HT-29 (cell line): ENCODE results near the gene CD180. TPM values are rescaled to one million over a fixed set of nuclear protein-coding genes. Genes with fewer than 3 reads are reported as not detected.

Experiments
- DNase-seq: peaks from one replicate; pipeline ENCODE4 v3.0.0-alpha.2; 2015; ENCODE audit warnings: low spot score
- total RNA-seq: library from RNA; depleted of rRNA; stranded (reverse); fragments of >200 nt; shearing (Covaris generic); gene quantifications from 2 replicates; pipeline ENCODE4 v1.2.3, GENCODE V29; 2014; rRNA removed

The CD180 gene
- not detected in 2 replicates for total RNA-seq

GRCh38 chr5:67196537-67197059, at the start of gene CD180:
Gene CD180 (minus strand): TSS chr5:67196799. CDS start chr5:67196641, 158 bp downstream.
- DNase-seq = no peak

DNA sequence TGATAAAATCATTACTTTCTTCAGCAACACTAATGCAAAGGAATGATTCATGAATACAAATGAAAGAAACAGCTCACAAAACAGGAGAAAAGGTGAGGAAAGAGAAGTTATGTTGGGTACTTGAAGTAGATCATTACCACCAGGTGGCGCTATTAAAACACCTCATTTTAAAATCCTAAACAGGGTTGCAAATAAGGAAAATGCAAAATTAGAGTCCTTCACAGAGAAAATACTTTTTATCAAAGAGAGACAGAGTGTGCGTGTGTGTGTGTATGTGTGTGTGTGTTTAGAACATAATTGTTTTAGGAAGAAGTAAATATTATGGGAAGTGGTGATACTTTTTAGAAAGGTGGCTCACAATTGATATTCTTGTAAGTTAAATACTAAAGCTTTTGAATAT, 49.5 kb upstream of the CD180 start:
- peak; percentile 82 for DNase-seq

- DNase-seq = no peak
These were observed 48.8 kb upstream of the CD180 start for GRCh38 chr5:67245259-67245846.

DNA sequence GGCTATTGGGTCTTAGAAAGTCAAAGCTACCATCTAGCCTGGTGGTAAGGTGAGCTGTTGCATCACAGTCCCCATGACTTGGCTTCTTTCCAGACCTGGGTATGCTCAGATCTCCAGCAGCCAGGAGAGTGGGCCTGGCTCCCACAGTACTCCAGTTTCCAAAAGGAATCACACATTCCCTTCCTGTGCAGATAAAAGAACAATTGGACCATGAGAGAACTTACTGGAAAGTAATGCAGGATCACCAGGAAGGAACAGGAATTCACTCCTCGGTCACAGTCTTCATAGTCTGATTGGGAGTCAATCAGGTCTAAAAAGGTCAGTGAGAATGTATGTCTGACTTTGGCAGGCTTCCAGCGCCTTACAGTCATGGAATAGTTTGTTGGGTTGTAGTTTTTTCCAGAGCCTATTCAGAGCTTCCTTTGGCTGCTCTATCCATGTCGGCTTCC, 47.8 kb upstream of the CD180 start:
- peak; percentile 48 for DNase-seq

DNA sequence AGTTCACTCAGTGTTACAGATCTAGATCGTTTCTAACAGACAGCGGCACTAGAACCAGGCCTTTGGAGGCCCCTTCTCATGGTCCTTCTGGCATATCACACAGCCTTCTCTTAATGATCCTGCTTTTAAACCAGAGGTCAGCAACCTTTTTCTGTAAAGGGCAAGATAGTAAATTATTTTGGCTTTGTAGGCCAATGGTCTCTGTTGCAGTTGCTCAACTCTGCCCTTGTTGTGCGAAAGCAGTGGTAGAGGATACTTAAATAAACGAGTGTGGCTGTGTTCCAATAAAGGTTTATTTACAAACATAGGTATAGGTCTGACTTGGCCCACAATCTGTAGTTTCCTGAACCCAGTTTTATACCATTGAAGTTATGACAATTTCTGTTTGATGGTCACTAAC, 47.3 kb upstream of the CD180 start:
- DNase-seq = no peak

DNA sequence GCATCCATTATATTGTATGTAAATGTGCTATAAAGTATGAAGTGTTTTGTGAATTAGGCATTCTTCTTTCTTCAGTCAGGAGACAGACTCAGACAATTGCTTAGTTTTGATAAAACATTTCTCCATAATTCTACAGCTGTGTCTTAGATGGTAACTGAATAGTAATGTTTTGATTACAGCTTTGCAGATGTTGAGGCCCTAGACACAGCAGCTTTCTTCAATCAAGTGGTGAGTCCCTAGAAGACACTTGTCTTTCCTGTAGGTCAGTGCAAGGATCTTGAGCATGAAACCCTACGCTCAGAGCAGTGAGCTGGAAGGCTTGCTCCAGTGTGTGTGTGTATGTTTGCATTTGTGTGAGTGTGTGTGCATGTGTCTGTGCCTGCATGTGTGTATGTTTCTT, 46.8 kb upstream of the CD180 start:
- DNase-seq = no peak

DNA sequence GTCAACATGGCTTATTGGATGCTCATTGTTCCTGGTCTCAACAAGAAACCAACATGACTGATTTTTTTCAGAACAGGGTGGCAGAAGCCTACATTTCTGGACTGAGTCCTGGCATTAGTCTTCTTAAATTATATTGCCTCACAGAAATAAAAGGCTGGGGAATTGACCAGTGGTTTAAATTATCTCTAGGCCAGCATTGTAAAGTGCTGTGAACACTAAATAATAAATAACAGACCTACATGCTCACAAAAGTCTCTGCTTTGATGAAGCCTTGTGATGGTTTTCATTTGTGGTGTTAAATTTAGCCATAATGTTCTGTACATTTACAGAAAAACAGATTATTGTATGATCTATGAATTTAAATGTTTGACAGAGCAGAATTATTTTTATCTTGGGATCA, 44.7 kb upstream of the CD180 start:
- no peak for DNase-seq

- no peak for DNase-seq
These were observed 44.2 kb upstream of the CD180 start for GRCh38 chr5:67240846-67241245.

DNA sequence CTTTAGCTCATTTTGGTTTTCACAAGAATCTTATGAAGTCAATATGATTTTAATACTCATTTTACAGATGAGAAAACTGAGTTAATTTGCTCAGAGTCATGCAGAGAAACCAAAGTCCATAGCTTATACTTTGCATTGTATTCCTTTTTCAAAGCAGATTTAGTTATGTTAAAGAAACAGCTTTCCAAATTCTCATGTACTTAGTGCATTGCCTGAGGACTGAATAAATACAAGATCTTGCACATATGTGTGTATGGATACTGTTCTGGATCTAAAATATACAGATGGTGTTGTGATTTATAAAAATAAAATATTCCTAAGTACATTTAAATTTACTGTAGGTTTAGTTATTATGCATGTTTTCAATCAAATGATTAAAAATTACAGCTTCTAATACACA, 43.5 kb upstream of the CD180 start:
- DNase-seq = no peak

GRCh38 chr5:67238191-67238590, 41.6 kb upstream of the CD180 start:
- DNase-seq = peak; percentile 24

GRCh38 chr5:67235399-67236110, 39.0 kb upstream of the CD180 start:
- peak; percentile 29 for DNase-seq

DNA sequence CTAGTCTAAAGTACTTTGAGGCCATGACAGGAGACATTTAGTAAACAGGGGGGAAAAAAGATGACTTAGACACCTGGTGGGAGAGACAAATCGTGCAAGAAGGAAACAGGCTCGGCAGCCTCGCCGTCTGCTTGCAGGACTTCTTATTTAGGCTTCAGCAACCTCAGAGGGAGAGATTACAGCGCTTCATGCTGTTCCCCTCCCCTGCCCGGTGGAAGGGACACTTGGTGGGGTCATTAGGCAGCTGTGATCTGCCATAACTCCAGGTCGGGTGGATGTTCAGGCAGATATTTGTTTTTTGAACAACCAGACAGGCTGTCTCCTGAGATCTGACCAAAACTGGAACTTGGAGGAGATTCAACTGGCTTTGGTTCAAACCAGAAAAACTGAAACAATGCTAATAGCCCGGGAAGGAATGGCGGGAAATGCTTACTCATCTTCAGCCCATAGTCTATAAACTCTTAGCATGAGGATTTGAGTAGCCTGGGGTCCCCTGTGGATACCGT, 38.1 kb upstream of the CD180 start:
- peak; percentile 31 for DNase-seq

- peak; percentile 27 for DNase-seq
These were observed 36.5 kb upstream of the CD180 start for GRCh38 chr5:67233075-67233474.

- no peak for DNase-seq
These were observed 26.6 kb upstream of the CD180 start for GRCh38 chr5:67223211-67223610.

DNA sequence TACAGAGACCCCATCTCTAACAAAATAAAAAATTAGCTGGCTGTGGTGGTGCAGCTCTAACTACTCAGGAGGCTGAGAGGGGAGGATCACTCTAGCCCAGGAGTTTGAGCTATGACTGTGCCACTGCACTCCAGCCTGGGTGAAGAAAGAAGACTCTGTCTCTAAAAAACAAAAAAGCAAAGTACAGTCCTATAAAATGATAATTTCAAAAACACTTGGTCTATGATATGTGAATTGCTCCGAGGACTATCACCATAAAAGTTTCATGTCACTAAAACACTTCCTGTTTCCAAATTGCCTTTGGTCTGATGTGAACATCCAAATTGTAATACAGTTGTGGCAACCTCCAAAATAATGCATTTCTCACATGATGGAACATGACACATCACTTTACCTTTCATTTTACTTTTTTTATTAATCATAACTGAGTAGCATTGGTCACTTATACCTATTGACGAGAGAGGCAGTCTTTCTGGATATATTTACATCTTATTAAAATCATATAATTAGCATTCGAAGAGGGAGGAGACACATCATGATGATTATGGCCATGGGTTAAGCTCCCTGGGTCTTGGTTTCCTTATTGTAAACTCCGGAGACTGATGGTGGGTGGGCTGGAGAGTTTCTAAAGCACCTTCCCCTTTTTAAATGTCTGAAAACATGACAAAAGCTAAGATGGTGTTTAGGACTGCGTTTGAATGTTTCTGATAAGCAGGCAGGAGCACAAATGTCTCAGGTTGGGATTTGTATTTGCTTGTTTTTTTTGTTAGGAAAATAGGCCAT, 25.8 kb upstream of the CD180 start:
- DNase-seq = no peak

DNA sequence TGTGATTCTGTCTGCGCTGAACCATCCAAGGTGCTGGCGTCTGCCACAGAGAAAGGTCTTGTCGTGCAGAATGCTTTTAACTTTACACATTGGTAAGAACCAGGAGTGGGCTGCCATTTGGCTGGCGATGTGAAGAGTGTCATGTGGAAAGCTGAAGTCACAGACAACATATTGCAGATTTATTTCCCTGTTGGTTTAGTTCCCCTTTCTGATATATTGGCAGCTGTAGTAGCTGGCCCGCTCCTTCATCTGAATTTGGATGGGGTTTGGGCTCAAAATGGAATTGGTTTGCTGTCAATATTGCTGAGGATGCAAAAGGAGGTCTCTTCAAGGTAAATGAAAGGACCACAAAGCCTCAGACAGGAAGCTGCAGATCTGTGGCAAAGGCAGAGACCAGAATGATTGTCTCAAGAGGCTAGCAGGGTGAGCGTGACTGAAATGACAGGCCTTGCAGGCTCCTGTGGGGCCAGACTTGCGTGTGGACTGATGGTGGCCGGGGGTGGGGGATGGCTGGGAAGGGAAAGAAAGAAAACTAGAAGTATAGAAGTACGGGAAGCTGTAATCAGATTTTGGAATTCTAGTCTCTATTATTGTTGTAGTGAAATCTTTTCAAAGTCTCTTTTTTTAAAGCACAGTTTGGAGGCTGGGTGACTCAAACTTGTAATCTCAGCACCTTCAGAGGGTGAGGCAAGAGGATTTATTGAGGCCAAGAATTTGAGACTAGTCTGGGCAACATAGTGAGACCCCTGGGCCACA, 25.1 kb upstream of the CD180 start:
- DNase-seq = no peak

- no peak for DNase-seq
These were observed 20.0 kb upstream of the CD180 start for GRCh38 chr5:67216564-67216963.

DNA sequence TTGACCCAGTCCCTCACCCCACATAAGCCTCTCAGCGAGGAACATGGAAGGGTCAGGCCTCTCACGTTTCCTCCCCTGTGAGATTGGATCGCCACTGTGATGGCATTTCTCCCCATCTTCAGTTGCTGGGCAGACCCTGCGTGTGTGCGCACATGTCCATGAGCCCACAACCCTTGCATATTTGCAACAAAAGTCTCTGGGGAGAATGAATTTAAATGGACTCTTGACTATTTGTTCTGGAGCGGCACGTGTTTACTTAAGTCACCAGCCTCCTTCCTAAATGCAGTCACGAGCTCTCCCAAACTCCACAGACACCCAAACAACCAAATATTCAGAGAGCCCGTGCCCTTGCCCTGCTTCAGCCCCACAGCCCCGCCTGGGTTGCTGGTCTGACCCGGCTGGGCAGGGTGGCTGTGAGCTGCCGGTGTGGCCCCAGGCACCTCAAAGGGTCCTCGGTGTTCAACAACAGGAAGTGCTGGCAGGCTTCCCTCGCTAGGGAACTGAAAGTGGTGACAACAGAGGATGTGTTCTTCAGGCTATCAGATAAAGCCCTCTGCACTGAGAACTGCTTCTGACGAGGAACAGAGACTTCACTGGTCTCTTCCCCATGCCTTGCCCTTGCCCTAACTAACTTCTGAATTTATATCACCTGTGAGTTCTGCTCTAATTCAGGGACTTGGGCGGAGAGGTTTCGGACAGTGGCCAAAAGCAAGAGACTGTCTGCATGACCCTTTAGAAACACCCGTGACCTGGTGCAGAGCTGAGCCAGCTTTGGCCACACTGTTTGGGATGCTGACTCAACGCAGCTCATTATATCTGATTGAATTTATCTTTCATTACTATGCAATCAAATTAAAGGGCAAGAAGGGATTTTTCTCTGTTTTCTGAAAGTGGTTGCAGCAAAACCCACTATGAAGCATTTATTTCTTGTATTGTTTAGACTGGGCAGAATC, 19.2 kb upstream of the CD180 start:
- peak; percentile 72 for DNase-seq

DNA sequence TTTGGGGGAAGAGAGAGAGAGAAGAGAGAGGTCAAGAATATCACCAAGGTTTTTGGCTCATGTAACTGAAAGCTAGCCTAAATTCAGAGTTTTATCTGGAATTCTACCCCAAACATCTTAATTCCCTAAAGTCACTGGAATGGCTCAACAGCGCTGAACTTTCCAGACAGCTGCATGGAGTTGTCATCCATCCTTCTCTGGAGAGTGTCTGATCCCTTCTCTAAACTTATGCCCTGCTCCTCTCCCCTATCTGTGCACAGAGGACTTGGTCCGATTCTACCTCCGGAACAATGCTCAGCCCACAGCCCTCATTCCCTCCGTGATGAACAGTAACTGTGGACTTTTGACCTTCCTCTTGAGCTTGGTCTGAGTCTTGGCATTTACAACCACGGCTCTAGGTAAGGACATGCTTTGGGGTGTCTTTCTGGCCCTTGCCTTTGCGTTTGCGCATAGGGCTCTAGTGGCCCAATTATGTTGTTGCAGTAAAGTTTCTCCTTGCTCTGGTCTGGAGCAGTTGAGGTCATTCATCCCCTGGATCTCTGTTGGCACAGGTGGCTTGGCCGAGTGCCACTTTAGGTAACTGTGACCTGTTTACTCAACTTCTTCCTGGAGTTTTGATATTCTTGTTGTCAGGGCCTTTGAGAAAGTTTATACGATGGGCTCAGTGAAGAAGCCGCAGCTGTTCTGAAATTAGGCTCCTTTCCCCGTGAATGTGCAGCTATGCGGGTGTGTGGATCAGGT, 18.3 kb upstream of the CD180 start:
- peak; percentile 91 for DNase-seq
